Karpas-422 (cell line): Measurements from ENCODE around the gene ARMS2. TPM values are rescaled to one million over a fixed set of nuclear protein-coding genes. Genes with fewer than 3 reads are reported as not detected.

Experiments used
- DNase-seq: peaks from one replicate; pipeline ENCODE4 v3.0.0-alpha.2; 2015
- H2AFZ ChIP-seq: fragments of 200-600 bp; sonication (generic); 2 replicates; pipeline ENCODE4 v1.6.1; 2014; ENCODE audit warnings: antibody characterized with exemption, low read length, mixed read lengths
- H3K27ac ChIP-seq: fragments of 200-600 bp; sonication (generic); 2 replicates; pipeline ENCODE4 v1.5.1; 2014; ENCODE audit warnings: mild to moderate bottlenecking, low read length, moderate library complexity
- H3K27me3 ChIP-seq: fragments of 200-600 bp; sonication (generic); 2 replicates; pipeline ENCODE4 v1.6.1; 2014; ENCODE audit warnings: low read length, mixed read lengths
- H3K36me3 ChIP-seq: fragments of 200-600 bp; sonication (generic); 2 replicates; pipeline ENCODE4 v1.6.1; 2014; ENCODE audit warnings: low read length, mixed read lengths; ENCODE audit not compliant: insufficient read depth
- H3K4me1 ChIP-seq: fragments of 200-600 bp; sonication (generic); 2 replicates; pipeline ENCODE4 v1.6.1; 2014; ENCODE audit warnings: mild to moderate bottlenecking, low read length, mixed read lengths
- H3K4me2 ChIP-seq: fragments of 200-600 bp; sonication (generic); 2 replicates; pipeline ENCODE4 v1.6.1; 2014; ENCODE audit warnings: low read length, low read depth, mild to moderate bottlenecking; ENCODE audit not compliant: poor library complexity, severe bottlenecking
- H3K4me3 ChIP-seq: fragments of 200-600 bp; sonication (generic); 2 replicates; pipeline ENCODE4 v1.5.1; 2014; ENCODE audit warnings: mild to moderate bottlenecking, antibody characterized with exemption, low read length, mixed read lengths
- H3K79me2 ChIP-seq: fragments of 200-600 bp; sonication (generic); 2 replicates; pipeline ENCODE4 v1.6.1; 2014; ENCODE audit warnings: mild to moderate bottlenecking, low read length, mixed read lengths
- H3K9ac ChIP-seq: fragments of 200-600 bp; sonication (generic); 2 replicates; pipeline ENCODE4 v1.6.0; 2014; ENCODE audit warnings: low read length
- H3K9me2 ChIP-seq: fragments of 200-600 bp; sonication (generic), shearing (Covaris generic); replicated peaks from 2 replicates; pipeline ENCODE4 v1.6.0; 2014; ENCODE audit warnings: mild to moderate bottlenecking, low read length, moderate library complexity; ENCODE audit not compliant: insufficient read depth
- H3K9me3 ChIP-seq: fragments of 300-700, 200-600 bp; sonication (generic); 2 replicates; pipeline ENCODE4 v1.6.1; 2014; ENCODE audit warnings: low read length, mixed read lengths
- H4K20me1 ChIP-seq: fragments of 200-600 bp; sonication (generic); 2 replicates; pipeline ENCODE4 v1.6.1; 2014; ENCODE audit warnings: mild to moderate bottlenecking, antibody characterized with exemption, low read length, low read depth; ENCODE audit not compliant: insufficient read depth
- total RNA-seq: library from RNA; depleted of rRNA; stranded (reverse); fragments of >200 nt; shearing (Covaris generic); gene quantifications from 2 replicates; pipeline ENCODE4 v1.2.3, GENCODE V29; 2014; ENCODE audit warnings: low replicate concordance

The ARMS2 gene
- total RNA-seq, 1 experiment from 2014 or later = not detected

GRCh38 chr10:122480146-122480833, 25.8 kb downstream of the ARMS2 start:
- no peak overlapping the region for H3K4me3 ChIP-seq
- no peaks in the 10 kb centered on the region for H3K4me1 ChIP-seq
- no peaks in the 10 kb centered on the region for H4K20me1 ChIP-seq
- DNase-seq = no peak
- H3K9ac ChIP-seq = no peak overlapping the region
- H3K27ac ChIP-seq = no peak overlapping the region
- H3K79me2 ChIP-seq = no peaks in the 10 kb centered on the region
- no peak overlapping the region for H2AFZ ChIP-seq
- H3K4me2 ChIP-seq = no peak overlapping the region
- no peaks in the 10 kb centered on the region for H3K27me3 ChIP-seq
- H3K9me2 ChIP-seq = no peaks in the 10 kb centered on the region
- no peaks in the 10 kb centered on the region for H3K9me3 ChIP-seq
- H3K36me3 ChIP-seq = no peaks in the 10 kb centered on the region

- Histone ChIP-seq H3K9me2 (no peaks in the 10 kb centered on the region), H3K9ac (no peak overlapping the region), H3K79me2 (no peaks in the 10 kb centered on the region), H3K4me3 (no peak overlapping the region), H3K4me1 (no peaks in the 10 kb centered on the region), H3K9me3 (no peaks in the 10 kb centered on the region), H3K27me3 (no peaks in the 10 kb centered on the region), H3K36me3 (no peaks in the 10 kb centered on the region), H3K4me2 (no peak overlapping the region), H4K20me1 (no peaks in the 10 kb centered on the region), H2AFZ (no peak overlapping the region), H3K27ac (no peak overlapping the region)
- DNase-seq = no peak
These were observed 27.0 kb downstream of the ARMS2 start for GRCh38 chr10:122481296-122482056.

- Histone ChIP-seq H3K9ac (no peak overlapping the region), H3K36me3 (no peaks in the 10 kb centered on the region), H3K9me2 (no peaks in the 10 kb centered on the region), H3K27ac (no peak overlapping the region), H3K79me2 (no peaks in the 10 kb centered on the region), H4K20me1 (no peaks in the 10 kb centered on the region), H2AFZ (no peak overlapping the region), H3K4me3 (no peak overlapping the region), H3K4me2 (no peak overlapping the region), H3K9me3 (no peaks in the 10 kb centered on the region), H3K27me3 (no peaks in the 10 kb centered on the region), H3K4me1 (no peaks in the 10 kb centered on the region)
- DNase-seq = no peak
These were observed 30.0 kb downstream of the ARMS2 start for GRCh38 chr10:122484276-122485060.

- no peaks in the 10 kb centered on the region for H3K9me3 ChIP-seq
- H3K79me2 ChIP-seq = no peaks in the 10 kb centered on the region
- no peaks in the 10 kb centered on the region for H3K27me3 ChIP-seq
- no peak for DNase-seq
- no peak overlapping the region for H3K9ac ChIP-seq
- no peaks in the 10 kb centered on the region for H3K9me2 ChIP-seq
- H4K20me1 ChIP-seq = no peaks in the 10 kb centered on the region
- no peak overlapping the region for H3K4me2 ChIP-seq
- H3K4me3 ChIP-seq = no peak overlapping the region
- H3K27ac ChIP-seq = no peak overlapping the region
- H3K36me3 ChIP-seq = no peaks in the 10 kb centered on the region
- no peak overlapping the region for H2AFZ ChIP-seq
- no peaks in the 10 kb centered on the region for H3K4me1 ChIP-seq
These were observed 31.2 kb downstream of the ARMS2 start for GRCh38 chr10:122485670-122486069.

- no peak for DNase-seq
- H3K27ac ChIP-seq = no peak overlapping the region
- no peak overlapping the region for H3K9ac ChIP-seq
- H3K4me3 ChIP-seq = no peak overlapping the region
- H3K4me2 ChIP-seq = no peak overlapping the region
- H2AFZ ChIP-seq = no peak overlapping the region
- H3K9me3 ChIP-seq = no peaks in the 10 kb centered on the region
- H3K27me3 ChIP-seq = no peaks in the 10 kb centered on the region
- H3K36me3 ChIP-seq = no peaks in the 10 kb centered on the region
- H3K9me2 ChIP-seq = no peaks in the 10 kb centered on the region
- H3K79me2 ChIP-seq = no peaks in the 10 kb centered on the region
- no peaks in the 10 kb centered on the region for H3K4me1 ChIP-seq
- H4K20me1 ChIP-seq = no peaks in the 10 kb centered on the region
These were observed 32.1 kb downstream of the ARMS2 start for GRCh38 chr10:122486406-122487080.

GRCh38 chr10:122487174-122487765, 32.8 kb downstream of the ARMS2 start:
- DNase-seq = no peak
- H2AFZ ChIP-seq = no peak overlapping the region
- H3K27me3 ChIP-seq = no peaks in the 10 kb centered on the region
- H3K4me1 ChIP-seq = no peaks in the 10 kb centered on the region
- H3K4me3 ChIP-seq = no peak overlapping the region
- H4K20me1 ChIP-seq = no peaks in the 10 kb centered on the region
- H3K4me2 ChIP-seq = no peak overlapping the region
- no peaks in the 10 kb centered on the region for H3K36me3 ChIP-seq
- no peaks in the 10 kb centered on the region for H3K79me2 ChIP-seq
- no peak overlapping the region for H3K27ac ChIP-seq
- H3K9me2 ChIP-seq = no peaks in the 10 kb centered on the region
- H3K9ac ChIP-seq = no peak overlapping the region
- no peaks in the 10 kb centered on the region for H3K9me3 ChIP-seq

- H3K79me2 ChIP-seq = no peaks in the 10 kb centered on the region
- H3K9ac ChIP-seq = no peak overlapping the region
These were observed 35.8 kb downstream of the ARMS2 start for GRCh38 chr10:122490268-122490667.

More at GRCh38 chr10:122490268-122490667, 35.8 kb downstream of the ARMS2 start:
- H3K9me3 ChIP-seq = no peaks in the 10 kb centered on the region
- no peak for DNase-seq
- H3K4me3 ChIP-seq = no peak overlapping the region
- H3K27me3 ChIP-seq = no peaks in the 10 kb centered on the region
- H3K4me1 ChIP-seq = no peaks in the 10 kb centered on the region
- H3K4me2 ChIP-seq = no peak overlapping the region
- H2AFZ ChIP-seq = no peak overlapping the region
- H4K20me1 ChIP-seq = no peaks in the 10 kb centered on the region
- H3K27ac ChIP-seq = no peak overlapping the region
- no peaks in the 10 kb centered on the region for H3K9me2 ChIP-seq
- no peaks in the 10 kb centered on the region for H3K36me3 ChIP-seq
